Neural cell (in vitro differentiated cells): ENCODE results near the gene ENO4.

ENCODE experiments used
- EP300 ChIP-seq: fragments of 450-650 bp; conservative IDR thresholded peaks from 2 replicates; pipeline ENCODE4 v1.6.1; 2014; ENCODE audit warnings: antibody characterized with exemption, mild to moderate bottlenecking, moderate library complexity; ENCODE audit not compliant: poor library complexity, severe bottlenecking
- EZH2 ChIP-seq: fragments of 200-600, 300-800 bp; shearing (Covaris generic), sonication (generic); IDR thresholded peaks from 2 replicates; pipeline ENCODE4 v1.6.1; 2014; ENCODE audit warnings: antibody characterized with exemption, low read length, borderline replicate concordance, mild to moderate bottlenecking; ENCODE audit not compliant: insufficient read depth, poor library complexity, severe bottlenecking
- POLR2AphosphoS5 ChIP-seq: IDR thresholded peaks from 2 replicates; pipeline ENCODE4 v1.6.1; 2012
- RAD21 ChIP-seq: fragments of 450-650 bp; conservative IDR thresholded peaks from 2 replicates; pipeline ENCODE4 v1.6.1; 2014; ENCODE audit warnings: antibody characterized with exemption, mild to moderate bottlenecking, moderate library complexity
- SMC3 ChIP-seq: fragments of 450-650 bp; conservative IDR thresholded peaks from 2 replicates; pipeline ENCODE4 v1.6.1; 2014; ENCODE audit warnings: antibody characterized with exemption, mild to moderate bottlenecking, moderate library complexity; ENCODE audit not compliant: poor library complexity
- TAF1 ChIP-seq: IDR thresholded peaks from 2 replicates; pipeline ENCODE4 v1.6.1; 2012; ENCODE audit warnings: low read depth
- TF ChIP-seq, protein P1 (sequence below): fragments of 450-650 bp; IDR thresholded peaks from 2 replicates; pipeline ENCODE4 v1.5.1; 2014; ENCODE audit warnings: antibody characterized with exemption, mild to moderate bottlenecking, moderate library complexity; ENCODE audit not compliant: poor library complexity, severe bottlenecking
- TF ChIP-seq, protein P2 (sequence below): IDR thresholded peaks from 2 replicates; pipeline ENCODE4 v1.6.1; 2012; ENCODE audit warnings: borderline replicate concordance

DNA sequence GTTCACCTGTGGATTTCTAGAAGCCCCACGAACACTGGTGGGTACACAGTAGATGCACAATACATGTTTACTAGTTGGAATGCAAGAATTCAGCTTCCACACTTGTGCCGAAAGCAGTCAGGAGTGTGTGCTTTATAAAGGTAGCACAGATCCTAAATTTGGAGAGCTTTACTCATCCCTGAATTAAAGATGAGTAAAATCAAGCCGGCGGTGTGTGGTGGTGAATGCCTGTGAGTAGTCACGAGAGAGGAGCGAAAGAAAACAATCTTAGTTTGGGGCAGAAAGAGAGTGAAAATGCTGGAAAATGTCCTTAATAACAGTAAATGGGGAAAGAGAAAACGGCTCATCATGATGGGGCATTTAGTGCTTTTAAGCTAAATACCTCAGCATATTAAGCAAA is 13.6 kb upstream of the ENO4 start:
- TF ChIP-seq EP300 (no peak), SMC3 (no peak), POLR2AphosphoS5 (no peak), TAF1 (no peak), RAD21 (no peak), EZH2 (no peak)
- TF ChIP-seq, protein P1, sequence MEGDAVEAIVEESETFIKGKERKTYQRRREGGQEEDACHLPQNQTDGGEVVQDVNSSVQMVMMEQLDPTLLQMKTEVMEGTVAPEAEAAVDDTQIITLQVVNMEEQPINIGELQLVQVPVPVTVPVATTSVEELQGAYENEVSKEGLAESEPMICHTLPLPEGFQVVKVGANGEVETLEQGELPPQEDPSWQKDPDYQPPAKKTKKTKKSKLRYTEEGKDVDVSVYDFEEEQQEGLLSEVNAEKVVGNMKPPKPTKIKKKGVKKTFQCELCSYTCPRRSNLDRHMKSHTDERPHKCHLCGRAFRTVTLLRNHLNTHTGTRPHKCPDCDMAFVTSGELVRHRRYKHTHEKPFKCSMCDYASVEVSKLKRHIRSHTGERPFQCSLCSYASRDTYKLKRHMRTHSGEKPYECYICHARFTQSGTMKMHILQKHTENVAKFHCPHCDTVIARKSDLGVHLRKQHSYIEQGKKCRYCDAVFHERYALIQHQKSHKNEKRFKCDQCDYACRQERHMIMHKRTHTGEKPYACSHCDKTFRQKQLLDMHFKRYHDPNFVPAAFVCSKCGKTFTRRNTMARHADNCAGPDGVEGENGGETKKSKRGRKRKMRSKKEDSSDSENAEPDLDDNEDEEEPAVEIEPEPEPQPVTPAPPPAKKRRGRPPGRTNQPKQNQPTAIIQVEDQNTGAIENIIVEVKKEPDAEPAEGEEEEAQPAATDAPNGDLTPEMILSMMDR = no peak
- TF ChIP-seq, protein P2, sequence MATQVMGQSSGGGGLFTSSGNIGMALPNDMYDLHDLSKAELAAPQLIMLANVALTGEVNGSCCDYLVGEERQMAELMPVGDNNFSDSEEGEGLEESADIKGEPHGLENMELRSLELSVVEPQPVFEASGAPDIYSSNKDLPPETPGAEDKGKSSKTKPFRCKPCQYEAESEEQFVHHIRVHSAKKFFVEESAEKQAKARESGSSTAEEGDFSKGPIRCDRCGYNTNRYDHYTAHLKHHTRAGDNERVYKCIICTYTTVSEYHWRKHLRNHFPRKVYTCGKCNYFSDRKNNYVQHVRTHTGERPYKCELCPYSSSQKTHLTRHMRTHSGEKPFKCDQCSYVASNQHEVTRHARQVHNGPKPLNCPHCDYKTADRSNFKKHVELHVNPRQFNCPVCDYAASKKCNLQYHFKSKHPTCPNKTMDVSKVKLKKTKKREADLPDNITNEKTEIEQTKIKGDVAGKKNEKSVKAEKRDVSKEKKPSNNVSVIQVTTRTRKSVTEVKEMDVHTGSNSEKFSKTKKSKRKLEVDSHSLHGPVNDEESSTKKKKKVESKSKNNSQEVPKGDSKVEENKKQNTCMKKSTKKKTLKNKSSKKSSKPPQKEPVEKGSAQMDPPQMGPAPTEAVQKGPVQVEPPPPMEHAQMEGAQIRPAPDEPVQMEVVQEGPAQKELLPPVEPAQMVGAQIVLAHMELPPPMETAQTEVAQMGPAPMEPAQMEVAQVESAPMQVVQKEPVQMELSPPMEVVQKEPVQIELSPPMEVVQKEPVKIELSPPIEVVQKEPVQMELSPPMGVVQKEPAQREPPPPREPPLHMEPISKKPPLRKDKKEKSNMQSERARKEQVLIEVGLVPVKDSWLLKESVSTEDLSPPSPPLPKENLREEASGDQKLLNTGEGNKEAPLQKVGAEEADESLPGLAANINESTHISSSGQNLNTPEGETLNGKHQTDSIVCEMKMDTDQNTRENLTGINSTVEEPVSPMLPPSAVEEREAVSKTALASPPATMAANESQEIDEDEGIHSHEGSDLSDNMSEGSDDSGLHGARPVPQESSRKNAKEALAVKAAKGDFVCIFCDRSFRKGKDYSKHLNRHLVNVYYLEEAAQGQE = no peak
